Astrocyte (in vitro differentiated cells and primary cell): ENCODE measurements around the gene LRPAP1.

Experiments used
- EZH2 ChIP-seq: IDR thresholded peaks from 2 replicates; pipeline ENCODE4 v1.6.1; 2012; ENCODE audit warnings: mild to moderate bottlenecking, low read length, inconsistent platforms; ENCODE audit not compliant: insufficient read depth
- TF ChIP-seq, protein P1 (sequence below): IDR thresholded peaks from 2 replicates; pipeline ENCODE4 v1.5.1; 2011; ENCODE audit warnings: low read depth, mild to moderate bottlenecking, inconsistent platforms, low read length, moderate library complexity; ENCODE audit not compliant: insufficient read depth

GRCh38 chr4:3501126-3501824 is 30.9 kb downstream of the LRPAP1 start:
- TF ChIP-seq EZH2 = no peak
- TF ChIP-seq, protein P1, sequence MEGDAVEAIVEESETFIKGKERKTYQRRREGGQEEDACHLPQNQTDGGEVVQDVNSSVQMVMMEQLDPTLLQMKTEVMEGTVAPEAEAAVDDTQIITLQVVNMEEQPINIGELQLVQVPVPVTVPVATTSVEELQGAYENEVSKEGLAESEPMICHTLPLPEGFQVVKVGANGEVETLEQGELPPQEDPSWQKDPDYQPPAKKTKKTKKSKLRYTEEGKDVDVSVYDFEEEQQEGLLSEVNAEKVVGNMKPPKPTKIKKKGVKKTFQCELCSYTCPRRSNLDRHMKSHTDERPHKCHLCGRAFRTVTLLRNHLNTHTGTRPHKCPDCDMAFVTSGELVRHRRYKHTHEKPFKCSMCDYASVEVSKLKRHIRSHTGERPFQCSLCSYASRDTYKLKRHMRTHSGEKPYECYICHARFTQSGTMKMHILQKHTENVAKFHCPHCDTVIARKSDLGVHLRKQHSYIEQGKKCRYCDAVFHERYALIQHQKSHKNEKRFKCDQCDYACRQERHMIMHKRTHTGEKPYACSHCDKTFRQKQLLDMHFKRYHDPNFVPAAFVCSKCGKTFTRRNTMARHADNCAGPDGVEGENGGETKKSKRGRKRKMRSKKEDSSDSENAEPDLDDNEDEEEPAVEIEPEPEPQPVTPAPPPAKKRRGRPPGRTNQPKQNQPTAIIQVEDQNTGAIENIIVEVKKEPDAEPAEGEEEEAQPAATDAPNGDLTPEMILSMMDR = no peak
